A673 (cell line): ENCODE data around the gene NSD1.

ENCODE experiments used
- CTCF ChIP-seq: fragments of 300-800, 200-600 bp; sonication (generic); conservative IDR thresholded peaks from 2 replicates; pipeline ENCODE4 v1.5.1; 2017; ENCODE audit warnings: low read depth, mild to moderate bottlenecking, antibody characterized with exemption, low read length, moderate library complexity, mixed read lengths
- EZH2 ChIP-seq: fragments of 200-600 bp; sonication (generic); IDR thresholded peaks from 2 replicates; pipeline ENCODE4 v1.6.1; 2017; ENCODE audit warnings: borderline replicate concordance, low read depth, mild to moderate bottlenecking, mixed read lengths, antibody characterized with exemption, low read length; ENCODE audit not compliant: poor library complexity, severe bottlenecking

- TF ChIP-seq CTCF (no peak), EZH2 (no peak)
Measured at GRCh38 chr5:177112589-177113220, 20.9 kb upstream of the NSD1 start.
